Measurements from ENCODE around the gene NOTO. TPM values are rescaled to one million over a fixed set of nuclear protein-coding genes. Genes with fewer than 3 reads are reported as not detected.

Gene NOTO
- total RNA-seq, 1 donor from 2014 or later = not detected

DNA sequence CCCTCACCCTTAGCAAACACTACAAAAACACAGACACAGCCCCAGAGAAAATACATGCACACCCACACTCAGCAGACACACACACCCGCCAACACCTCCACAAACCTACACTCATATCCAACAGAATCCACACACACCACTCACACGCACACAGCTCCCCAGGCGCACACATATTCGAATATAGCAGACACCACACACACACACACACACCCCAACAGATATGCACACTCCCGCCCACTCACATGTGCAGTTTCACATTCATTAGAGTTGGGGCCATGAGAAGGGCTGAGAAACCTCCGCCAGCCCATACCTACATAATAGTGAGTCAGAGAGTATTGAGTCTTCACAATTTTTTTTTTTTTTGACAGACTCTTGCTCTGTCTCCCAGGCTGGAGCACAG, 29.4 kb upstream of the NOTO start:
- no peak overlapping the region for H3K4me3 Mint-ChIP-seq
- no peaks in the 10 kb centered on the region for H3K9me3 Mint-ChIP-seq
- H3K27me3 Mint-ChIP-seq (ENCODE audit: low read depth) = peaks cover 68% of the 10 kb centered on the region
- no peaks in the 10 kb centered on the region for H3K36me3 Mint-ChIP-seq
- peaks cover 12% of the 10 kb centered on the region for H3K4me1 Mint-ChIP-seq
- TF ChIP-seq, protein P1, sequence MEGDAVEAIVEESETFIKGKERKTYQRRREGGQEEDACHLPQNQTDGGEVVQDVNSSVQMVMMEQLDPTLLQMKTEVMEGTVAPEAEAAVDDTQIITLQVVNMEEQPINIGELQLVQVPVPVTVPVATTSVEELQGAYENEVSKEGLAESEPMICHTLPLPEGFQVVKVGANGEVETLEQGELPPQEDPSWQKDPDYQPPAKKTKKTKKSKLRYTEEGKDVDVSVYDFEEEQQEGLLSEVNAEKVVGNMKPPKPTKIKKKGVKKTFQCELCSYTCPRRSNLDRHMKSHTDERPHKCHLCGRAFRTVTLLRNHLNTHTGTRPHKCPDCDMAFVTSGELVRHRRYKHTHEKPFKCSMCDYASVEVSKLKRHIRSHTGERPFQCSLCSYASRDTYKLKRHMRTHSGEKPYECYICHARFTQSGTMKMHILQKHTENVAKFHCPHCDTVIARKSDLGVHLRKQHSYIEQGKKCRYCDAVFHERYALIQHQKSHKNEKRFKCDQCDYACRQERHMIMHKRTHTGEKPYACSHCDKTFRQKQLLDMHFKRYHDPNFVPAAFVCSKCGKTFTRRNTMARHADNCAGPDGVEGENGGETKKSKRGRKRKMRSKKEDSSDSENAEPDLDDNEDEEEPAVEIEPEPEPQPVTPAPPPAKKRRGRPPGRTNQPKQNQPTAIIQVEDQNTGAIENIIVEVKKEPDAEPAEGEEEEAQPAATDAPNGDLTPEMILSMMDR (IDR thresholded peaks at IDR 0.05; ENCODE audit: unreplicated experiment) = no peak
- H3K27ac Mint-ChIP-seq = no peak overlapping the region
- DNase-seq (ENCODE audit: low spot score in 2 of 2, unreplicated experiment in 2 of 2) = no peak

DNA sequence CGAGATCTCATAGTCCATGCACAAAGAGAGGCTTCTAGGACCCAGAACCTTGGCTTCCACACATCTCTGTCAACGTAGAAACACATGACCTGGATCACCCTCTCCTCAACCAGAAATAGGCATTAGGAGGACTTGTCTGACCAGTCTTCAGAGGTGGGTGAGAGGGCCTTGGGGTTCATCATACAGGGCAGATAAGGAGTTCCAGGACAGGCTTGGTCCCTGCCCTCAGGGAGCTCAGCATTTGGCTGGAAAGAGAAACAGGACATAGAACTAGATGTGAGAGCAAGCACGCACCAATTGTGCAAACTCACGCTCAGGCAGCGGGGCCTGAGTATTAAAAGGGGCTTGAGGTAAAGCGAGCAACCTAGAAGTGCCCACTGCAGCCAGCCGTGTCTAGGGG, 28.6 kb upstream of the NOTO start:
- no peak for DNase-seq (ENCODE audit: low spot score in 2 of 2, unreplicated experiment in 2 of 2)
- Mint-ChIP-seq H3K27ac (no peak overlapping the region), H3K27me3 (ENCODE audit: low read depth) (peaks cover 71% of the 10 kb centered on the region), H3K36me3 (no peaks in the 10 kb centered on the region), H3K9me3 (no peaks in the 10 kb centered on the region), H3K4me1 (peaks cover 12% of the 10 kb centered on the region), H3K4me3 (no peak overlapping the region)
- TF ChIP-seq, protein P1 (IDR thresholded peaks at IDR 0.05; ENCODE audit: unreplicated experiment) = no peak

DNA sequence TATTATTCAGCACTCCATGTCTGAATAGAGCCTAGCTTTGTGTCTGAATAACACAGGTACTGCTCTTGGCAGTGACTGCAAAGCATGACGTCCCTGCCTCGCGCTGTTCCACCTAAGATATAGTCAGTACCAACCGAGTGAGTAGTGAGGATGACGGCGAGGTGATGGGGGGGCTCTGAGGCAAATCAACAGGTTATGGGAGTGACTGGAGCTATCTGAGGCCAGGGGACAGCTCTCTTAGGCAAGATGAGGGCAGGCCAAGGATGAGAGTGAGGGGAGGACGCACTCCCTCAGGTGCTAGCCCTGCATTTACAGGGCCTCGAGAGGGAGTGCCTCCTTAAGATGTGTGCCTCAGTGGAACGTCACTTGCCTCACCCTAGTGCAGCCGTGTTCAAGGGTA, 28.1 kb upstream of the NOTO start:
- H3K27ac Mint-ChIP-seq = no peak overlapping the region
- no peaks in the 10 kb centered on the region for H3K36me3 Mint-ChIP-seq
- no peak for DNase-seq (ENCODE audit: low spot score in 2 of 2, unreplicated experiment in 2 of 2)
- H3K9me3 Mint-ChIP-seq = no peaks in the 10 kb centered on the region
- peaks cover 71% of the 10 kb centered on the region for H3K27me3 Mint-ChIP-seq (ENCODE audit: low read depth)
- no peak overlapping the region for H3K4me3 Mint-ChIP-seq
- TF ChIP-seq, protein P1 (IDR thresholded peaks at IDR 0.05; ENCODE audit: unreplicated experiment) = no peak
- peaks cover 12% of the 10 kb centered on the region for H3K4me1 Mint-ChIP-seq

DNA sequence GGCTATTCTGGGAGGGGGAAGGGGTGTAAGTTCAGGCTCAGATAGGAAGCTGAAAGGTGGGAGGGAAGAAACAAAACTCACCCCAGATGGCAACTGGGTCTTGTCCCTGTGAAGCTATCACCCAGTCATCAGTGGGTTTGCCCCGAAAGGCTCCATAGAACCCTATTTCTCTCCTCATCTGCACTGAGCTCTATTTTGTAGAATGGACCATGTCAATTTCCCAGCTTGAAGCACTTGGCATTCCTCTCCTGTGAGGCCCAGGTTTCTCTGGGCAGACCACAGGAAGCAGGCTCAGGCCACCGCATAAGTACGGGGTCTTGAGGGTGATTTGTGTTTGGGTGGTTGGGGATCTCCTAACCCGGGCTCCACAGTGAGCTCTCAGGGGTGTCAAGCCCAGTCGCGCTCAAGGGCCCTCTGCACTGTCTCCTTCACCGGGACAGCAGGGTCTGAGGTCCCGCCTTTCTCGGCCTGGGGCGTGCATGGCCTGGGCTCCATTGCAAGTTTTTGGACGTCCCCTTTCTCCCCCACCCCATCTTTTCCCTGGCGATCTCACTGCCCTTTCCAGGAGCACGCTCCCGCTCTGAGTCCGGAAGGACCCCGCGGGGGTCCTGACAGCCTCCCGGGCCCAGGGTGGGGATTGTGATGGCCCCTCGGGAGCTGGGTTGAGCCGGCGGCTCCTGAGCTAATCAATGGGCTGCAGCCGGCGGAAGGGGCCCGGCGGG, 27.3 kb upstream of the NOTO start:
- Mint-ChIP-seq H3K9me3 (no peaks in the 10 kb centered on the region), H3K36me3 (no peaks in the 10 kb centered on the region), H3K27ac (no peak overlapping the region), H3K4me1 (peaks cover 12% of the 10 kb centered on the region), H3K4me3 (peak overlapping the region; percentile 47), H3K27me3 (ENCODE audit: low read depth) (peaks cover 79% of the 10 kb centered on the region)
- TF ChIP-seq, protein P1 (IDR thresholded peaks at IDR 0.05; ENCODE audit: unreplicated experiment) = no peak
- no peak for DNase-seq (ENCODE audit: low spot score in 2 of 2, unreplicated experiment in 2 of 2)

DNA sequence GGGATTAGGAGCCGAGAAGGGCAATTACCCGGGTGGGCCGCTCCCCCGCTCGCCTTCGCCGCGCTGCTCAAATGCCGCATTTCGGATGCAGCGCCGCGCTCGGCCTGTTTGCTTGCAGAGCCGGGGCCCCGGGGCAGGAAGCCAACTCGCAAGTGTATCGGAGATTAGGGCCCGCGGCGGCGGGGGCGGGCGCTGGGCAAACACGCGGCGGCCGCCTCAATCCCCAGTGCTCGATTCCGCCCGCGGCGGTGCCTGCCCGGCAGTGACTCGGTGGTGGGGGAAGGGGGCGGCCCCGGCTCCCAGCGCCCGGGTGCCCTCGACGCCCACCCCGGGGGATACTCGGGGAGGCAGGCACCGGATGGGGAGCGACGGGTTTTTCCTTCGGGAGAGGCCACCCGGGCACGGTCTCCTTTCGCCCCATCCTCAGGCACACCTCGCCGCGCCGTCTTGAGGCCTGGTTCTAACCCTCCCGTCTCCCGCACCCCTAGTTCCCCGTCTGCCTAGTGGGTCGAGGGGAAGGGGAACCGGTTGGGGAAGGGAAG, 26.6 kb upstream of the NOTO start:
- Mint-ChIP-seq H3K27ac (no peak overlapping the region), H3K4me1 (peaks cover 12% of the 10 kb centered on the region), H3K27me3 (ENCODE audit: low read depth) (peaks cover 86% of the 10 kb centered on the region), H3K4me3 (peak overlapping the region; percentile 47), H3K9me3 (no peaks in the 10 kb centered on the region), H3K36me3 (no peaks in the 10 kb centered on the region)
- peak; percentile 65 to 79 for DNase-seq (ENCODE audit: low spot score in 2 of 2, unreplicated experiment in 2 of 2)
- TF ChIP-seq, protein P1 (IDR thresholded peaks at IDR 0.05; ENCODE audit: unreplicated experiment) = no peak

All from mesothelial cell of epicardium (in vitro differentiated cells).